Osteocyte (in vitro differentiated cells): ENCODE measurements around the gene CTBP2. TPM values are rescaled to one million over a fixed set of nuclear protein-coding genes. Genes with fewer than 3 reads are reported as not detected.

Source experiments
- DNase-seq: peaks from one replicate; pipeline ENCODE4 v3.0.0; 2021; ENCODE audit warnings: mixed read lengths; ENCODE audit not compliant: unreplicated experiment; ENCODE audit errors: extremely low spot score
- H3K27ac Mint-ChIP-seq: one replicate; pipeline ENCODE4 v1.8.0; 2021; ENCODE audit warnings: mild to moderate bottlenecking, mixed read lengths; ENCODE audit not compliant: unreplicated experiment
- H3K27me3 Mint-ChIP-seq: one replicate; pipeline ENCODE4 v1.8.0; 2021; ENCODE audit warnings: mixed read lengths; ENCODE audit not compliant: unreplicated experiment
- H3K36me3 Mint-ChIP-seq: one replicate; pipeline ENCODE4 v1.8.0; 2021; ENCODE audit warnings: mixed read lengths; ENCODE audit not compliant: unreplicated experiment
- H3K4me1 Mint-ChIP-seq: one replicate; pipeline ENCODE4 v1.8.0; 2021; ENCODE audit warnings: mixed read lengths; ENCODE audit not compliant: unreplicated experiment
- H3K4me3 Mint-ChIP-seq: one replicate; pipeline ENCODE4 v1.8.0; 2021; ENCODE audit warnings: mild to moderate bottlenecking, moderate library complexity, mixed read lengths; ENCODE audit not compliant: unreplicated experiment
- H3K9me3 Mint-ChIP-seq: one replicate; pipeline ENCODE4 v1.8.0; 2021; ENCODE audit warnings: mixed read lengths; ENCODE audit not compliant: unreplicated experiment
- total RNA-seq: library from RNA; stranded (reverse); gene quantifications from 2 replicates; pipeline ENCODE4 v1.2.1, GENCODE V29; 2021
- TF ChIP-seq, protein P1 (sequence below): fragments of 200-600 bp; sonication (generic); IDR thresholded peaks from 2 replicates; pipeline ENCODE4 v1.5.0; 2021; ENCODE audit warnings: antibody characterized with exemption, mild to moderate bottlenecking, moderate library complexity

Gene CTBP2
- total RNA-seq, 1 donor from 2014 or later = 125 TPM

DNA sequence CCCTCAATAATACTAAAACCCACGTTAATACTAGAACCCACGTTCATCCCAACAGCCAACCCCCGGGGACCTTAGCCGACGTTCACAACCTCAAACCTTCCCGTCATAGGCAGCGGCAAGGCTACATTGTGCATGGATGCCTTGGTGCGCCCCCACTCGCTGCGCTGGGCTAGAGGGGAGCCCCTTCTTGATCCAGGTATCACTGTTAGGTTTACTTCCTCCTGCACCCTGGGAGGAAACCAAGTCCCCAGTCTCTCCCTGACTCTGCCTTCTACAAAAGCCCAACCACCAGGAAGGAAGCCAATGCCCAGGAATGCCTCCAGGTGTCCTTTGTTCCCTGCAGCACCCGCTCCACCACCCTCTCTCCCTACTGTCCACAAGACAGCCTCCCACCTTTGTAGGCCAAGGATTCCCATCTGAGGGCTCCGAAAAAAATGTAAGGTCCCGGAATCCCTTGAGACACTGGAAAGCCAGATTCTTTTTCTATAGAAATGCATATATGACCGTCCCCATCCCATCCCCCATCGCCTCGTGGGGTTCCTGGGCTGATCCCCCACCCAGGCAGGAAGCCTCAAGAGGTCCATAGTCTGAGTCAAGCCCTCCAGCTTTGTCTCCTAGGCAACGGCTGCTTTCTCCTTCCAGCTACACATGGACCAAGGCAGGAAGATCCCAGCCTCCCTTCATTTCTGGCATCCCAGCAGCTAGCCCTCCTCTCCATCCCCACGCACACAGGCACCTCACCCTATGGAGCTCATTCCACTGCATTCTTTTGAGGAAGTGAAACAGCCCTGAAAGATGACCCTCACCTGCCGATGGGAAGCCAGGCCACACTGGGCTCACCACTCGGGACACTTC is 25.2 kb downstream of the CTBP2 start:
- DNase-seq = no peak
- Mint-ChIP-seq H3K4me3 (no peak overlapping the region), H3K27me3 (no peaks in the 10 kb centered on the region), H3K36me3 (peaks cover 41% of the 10 kb centered on the region), H3K4me1 (peaks cover 42% of the 10 kb centered on the region), H3K27ac (no peak overlapping the region), H3K9me3 (no peaks in the 10 kb centered on the region)
- TF ChIP-seq, protein P1, sequence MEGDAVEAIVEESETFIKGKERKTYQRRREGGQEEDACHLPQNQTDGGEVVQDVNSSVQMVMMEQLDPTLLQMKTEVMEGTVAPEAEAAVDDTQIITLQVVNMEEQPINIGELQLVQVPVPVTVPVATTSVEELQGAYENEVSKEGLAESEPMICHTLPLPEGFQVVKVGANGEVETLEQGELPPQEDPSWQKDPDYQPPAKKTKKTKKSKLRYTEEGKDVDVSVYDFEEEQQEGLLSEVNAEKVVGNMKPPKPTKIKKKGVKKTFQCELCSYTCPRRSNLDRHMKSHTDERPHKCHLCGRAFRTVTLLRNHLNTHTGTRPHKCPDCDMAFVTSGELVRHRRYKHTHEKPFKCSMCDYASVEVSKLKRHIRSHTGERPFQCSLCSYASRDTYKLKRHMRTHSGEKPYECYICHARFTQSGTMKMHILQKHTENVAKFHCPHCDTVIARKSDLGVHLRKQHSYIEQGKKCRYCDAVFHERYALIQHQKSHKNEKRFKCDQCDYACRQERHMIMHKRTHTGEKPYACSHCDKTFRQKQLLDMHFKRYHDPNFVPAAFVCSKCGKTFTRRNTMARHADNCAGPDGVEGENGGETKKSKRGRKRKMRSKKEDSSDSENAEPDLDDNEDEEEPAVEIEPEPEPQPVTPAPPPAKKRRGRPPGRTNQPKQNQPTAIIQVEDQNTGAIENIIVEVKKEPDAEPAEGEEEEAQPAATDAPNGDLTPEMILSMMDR = no peak

DNA sequence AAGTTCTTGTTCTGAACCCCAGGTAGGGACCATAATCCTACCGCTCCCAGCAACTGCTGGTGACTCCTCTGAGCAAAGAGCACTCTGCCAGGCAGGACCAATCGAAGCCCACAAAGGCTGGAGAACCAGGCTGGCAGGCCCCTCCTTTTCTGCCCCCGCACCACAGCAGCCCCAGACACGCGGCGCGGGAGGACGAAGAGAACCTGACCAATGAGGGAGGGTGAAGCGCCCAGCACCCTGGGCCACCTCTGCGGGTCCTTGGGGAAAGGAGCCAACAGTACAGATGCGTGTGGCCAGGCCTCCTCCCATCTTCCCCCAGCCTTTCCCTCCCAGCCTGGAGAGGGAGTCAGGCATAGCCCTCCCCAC is 25.9 kb downstream of the CTBP2 start:
- TF ChIP-seq, protein P1 = no peak
- no peaks in the 10 kb centered on the region for H3K27me3 Mint-ChIP-seq
- peaks cover 42% of the 10 kb centered on the region for H3K4me1 Mint-ChIP-seq
- no peak overlapping the region for H3K4me3 Mint-ChIP-seq
- H3K36me3 Mint-ChIP-seq = peaks cover 45% of the 10 kb centered on the region
- DNase-seq = no peak
- no peaks in the 10 kb centered on the region for H3K9me3 Mint-ChIP-seq
- H3K27ac Mint-ChIP-seq = no peak overlapping the region

- peak overlapping the region; percentile 35 for H3K27ac Mint-ChIP-seq
- H3K4me3 Mint-ChIP-seq = no peak overlapping the region
- no peaks in the 10 kb centered on the region for H3K9me3 Mint-ChIP-seq
- no peak for DNase-seq
- no peaks in the 10 kb centered on the region for H3K27me3 Mint-ChIP-seq
- TF ChIP-seq, protein P1 = no peak
- H3K36me3 Mint-ChIP-seq = peaks cover 45% of the 10 kb centered on the region
- peaks cover 42% of the 10 kb centered on the region for H3K4me1 Mint-ChIP-seq
These were observed 26.5 kb downstream of the CTBP2 start for GRCh38 chr10:125133696-125134482.

- Mint-ChIP-seq H3K27ac (no peak overlapping the region), H3K4me3 (no peak overlapping the region), H3K36me3 (peaks cover 37% of the 10 kb centered on the region), H3K27me3 (no peaks in the 10 kb centered on the region), H3K4me1 (peaks cover 46% of the 10 kb centered on the region), H3K9me3 (no peaks in the 10 kb centered on the region)
- no peak for DNase-seq
- TF ChIP-seq, protein P1 = no peak
These were observed 28.0 kb downstream of the CTBP2 start for GRCh38 chr10:125132344-125132743.

DNA sequence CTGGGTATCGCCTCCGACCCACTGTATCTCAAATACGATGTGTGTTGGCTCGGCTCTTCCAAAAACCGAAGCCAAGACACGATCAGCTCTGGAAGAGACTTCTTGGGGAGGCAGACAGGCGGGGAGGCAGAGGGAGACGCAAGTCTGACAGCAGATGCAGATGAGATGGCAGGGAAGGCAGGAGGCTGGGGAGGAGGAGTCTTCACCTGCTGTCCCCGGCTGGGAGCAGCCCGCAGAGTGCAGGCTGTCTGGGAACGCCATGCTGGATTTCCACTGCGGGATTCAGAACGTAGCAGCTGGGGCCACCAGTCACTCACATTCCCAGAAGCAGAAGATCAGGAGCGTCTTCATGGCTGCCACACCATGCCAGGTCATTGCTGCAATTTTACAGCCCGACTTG is 29.4 kb downstream of the CTBP2 start:
- H3K9me3 Mint-ChIP-seq = no peaks in the 10 kb centered on the region
- no peak overlapping the region for H3K4me3 Mint-ChIP-seq
- no peak for DNase-seq
- peaks cover 39% of the 10 kb centered on the region for H3K36me3 Mint-ChIP-seq
- H3K27ac Mint-ChIP-seq = no peak overlapping the region
- peaks cover 43% of the 10 kb centered on the region for H3K4me1 Mint-ChIP-seq
- no peaks in the 10 kb centered on the region for H3K27me3 Mint-ChIP-seq
- TF ChIP-seq, protein P1 = no peak
